K562 (cell line): ENCODE measurements around the gene LAMA5. TPM values are rescaled to one million over a fixed set of nuclear protein-coding genes. Genes with fewer than 3 reads are reported as not detected.

Experiments used
- ATAC-seq: fragments of 200-7000 bp; cut with Tn5 transposase; 3 replicates; pipeline ENCODE4 v1.9.1; 2020; ENCODE audit warnings: moderate library complexity
- BruUV-seq: library from RNA; stranded (reverse); fragments of 400-500 nt; replicated peaks from 2 replicates; lab custom pipeline; 2021; lab: Mats Ljungman, UMichigan
- CTCF ChIA-PET: fragments of 300-600 bp; formaldehyde crosslinking; extraction: SDS; loops from one replicate; lab custom pipeline; 2021; ENCODE audit warnings: low intra/inter-chr PET ratio; lab: Yijun Ruan, JAX
- POLR2A ChIA-PET: fragments of 300-600, 350-650 bp; sonication (Branson Sonifier 250); formaldehyde crosslinking; extraction: SDS; loops from one replicate; lab custom pipeline; 2021; ENCODE audit warnings: antibody characterized with exemption, inconsistent platforms; lab: Yijun Ruan, JAX
- DNase-seq, 4 experiments: peaks; one replicate each; pipeline versions ENCODE4 v3.0.0 to v3.0.0-alpha.2; 2011 to 2018; ENCODE audit warnings: low spot score in 3 of 4, mixed read lengths in 3 of 4; ENCODE audit errors: extremely low read depth in 1 of 4
- FAIRE-seq: peaks from 2 replicates; lab custom pipeline; 2011; peaks lifted over from hg19 to GRCh38; lab: Jason Lieb, UNC
- H2AFZ ChIP-seq: 2 replicates; pipeline ENCODE4 v1.6.0; 2011; ENCODE audit warnings: low read depth, low read length, control low read depth, inconsistent platforms
- H3K27ac ChIP-seq: fragments of 200-600 bp; 3 replicates; pipeline ENCODE4 v1.8.0; 2011; ENCODE audit warnings: low read depth, mild to moderate bottlenecking, control low read depth, inconsistent platforms, low read length, moderate library complexity, mixed read lengths; ENCODE audit errors: extremely low read depth
- H3K27me3 ChIP-seq, 2 experiments: fragments of 300-600 bp in 1 of 2; 2 replicates in 1 of 2; 3 replicates in 1 of 2; pipeline versions ENCODE4 v1.6.0 to v1.8.0; 2011; ENCODE audit warnings: inconsistent platforms in 2 of 2, low read length in 2 of 2, mild to moderate bottlenecking in 1 of 2, mixed read lengths in 1 of 2, moderate library complexity in 1 of 2; ENCODE audit not compliant: control insufficient read depth in 2 of 2, insufficient read depth in 2 of 2
- H3K36me3 ChIP-seq: fragments of 300-600 bp; 3 replicates; pipeline ENCODE4 v1.8.0; 2011; ENCODE audit warnings: mild to moderate bottlenecking, low read length, inconsistent platforms; ENCODE audit not compliant: control insufficient read depth, insufficient read depth
- H3K4me1 ChIP-seq, 2 experiments: fragments of 200-600 bp in 1 of 2; replicated peaks in 1 of 2; 2 replicates in 1 of 2; 3 replicates in 1 of 2; pipeline versions ENCODE4 v1.5.1 to v1.8.0; 2011; ENCODE audit warnings: inconsistent platforms in 2 of 2, low read length in 2 of 2, mild to moderate bottlenecking in 1 of 2, mixed read lengths in 1 of 2, moderate library complexity in 1 of 2; ENCODE audit not compliant: control insufficient read depth in 2 of 2, insufficient read depth in 2 of 2
- H3K4me2 ChIP-seq: 2 replicates; pipeline ENCODE4 v1.6.1; 2011; ENCODE audit warnings: low read length, control low read depth, inconsistent platforms, mixed read lengths; ENCODE audit not compliant: insufficient read depth
- H3K4me3 ChIP-seq: fragments of 200-600 bp; sonication (generic), shearing (Covaris generic); 2 replicates; pipeline ENCODE4 v1.5.1; 2016; ENCODE audit warnings: control low read depth, inconsistent platforms
- H3K79me2 ChIP-seq: fragments of 200-600 bp; 3 replicates; pipeline ENCODE4 v1.8.0; 2011; ENCODE audit warnings: low read length, inconsistent platforms; ENCODE audit not compliant: control insufficient read depth, insufficient read depth
- H3K9ac ChIP-seq, 2 experiments: 2 replicates each; pipeline versions ENCODE4 v1.6.0 to v1.6.1; 2011; ENCODE audit warnings: low read depth in 2 of 2, low read length in 2 of 2, control low read depth in 1 of 2, inconsistent platforms in 1 of 2, mild to moderate bottlenecking in 1 of 2, mixed read lengths in 1 of 2; ENCODE audit not compliant: insufficient read depth in 1 of 2
- H3K9me1 ChIP-seq: one replicate; pipeline ENCODE4 v1.6.0; 2011; ENCODE audit warnings: inconsistent platforms, mild to moderate bottlenecking, low read length, moderate library complexity; ENCODE audit not compliant: control insufficient read depth, insufficient read depth
- H3K9me3 ChIP-seq: replicated peaks from 2 replicates; pipeline ENCODE4 v1.5.1; 2011; ENCODE audit warnings: low read depth, low read length, inconsistent platforms; ENCODE audit not compliant: control insufficient read depth, insufficient read depth
- H4K20me1 ChIP-seq: replicated peaks from 2 replicates; pipeline ENCODE4 v1.6.1; 2011; ENCODE audit warnings: low read length, inconsistent platforms, mixed read lengths; ENCODE audit not compliant: control insufficient read depth, insufficient read depth
- ATF7 ChIP-seq: fragments of 450-650 bp; IDR thresholded peaks from 2 replicates; pipeline ENCODE4 v1.7.1; 2014; ENCODE audit warnings: mild to moderate bottlenecking, moderate library complexity
- CREB1 ChIP-seq, 2 experiments: sonication (generic) in 1 of 2; formaldehyde crosslinking in 1 of 2; IDR thresholded peaks; 2 replicates each; pipeline versions ENCODE4 v1.6.1 to v1.8.0; 2012 to 2022; ENCODE audit warnings: inconsistent platforms in 1 of 2, mild to moderate bottlenecking in 1 of 2, missing genetic modification reagents in 1 of 2, moderate library complexity in 1 of 2
- DNMT1 ChIP-seq: fragments of 450-650 bp; IDR thresholded peaks from 2 replicates; pipeline ENCODE4 v1.6.1; 2016; ENCODE audit warnings: antibody characterized with exemption, mild to moderate bottlenecking
- E2F6 ChIP-seq, 2 experiments: IDR thresholded peaks; 2 replicates each; pipeline ENCODE4 v1.6.1; 2011; ENCODE audit warnings: borderline replicate concordance in 1 of 2, control low read depth in 1 of 2, low read depth in 1 of 2, low read length in 1 of 2, mild to moderate bottlenecking in 1 of 2, mixed read lengths in 1 of 2, moderate library complexity in 1 of 2; ENCODE audit not compliant: insufficient read depth in 1 of 2, insufficient read length in 1 of 2, poor library complexity in 1 of 2, severe bottlenecking in 1 of 2; ENCODE audit errors: extremely low read depth in 1 of 2
- ELF4 ChIP-seq: fragments of 450-650 bp; formaldehyde crosslinking; IDR thresholded peaks from 2 replicates; pipeline ENCODE4 v1.4.0; 2022; ENCODE audit warnings: missing genetic modification characterization
- GTF2A2 ChIP-seq: IDR thresholded peaks from 2 replicates; pipeline ENCODE4 v1.6.1; 2016; ENCODE audit warnings: mild to moderate bottlenecking, missing genetic modification characterization, missing compliant biosample characterization
- IRF9 ChIP-seq: fragments of 450-650 bp; IDR thresholded peaks from 2 replicates; pipeline ENCODE4 v1.6.1; 2016; ENCODE audit warnings: missing biosample characterization, missing genetic modification characterization
- KDM5B ChIP-seq: fragments of 200-600 bp; sonication (generic); IDR thresholded peaks from 2 replicates; pipeline ENCODE4 v1.6.1; 2012; ENCODE audit warnings: low read depth, mild to moderate bottlenecking, moderate library complexity, low read length, control low read depth, inconsistent platforms; ENCODE audit not compliant: insufficient replicate concordance
- MTA3 ChIP-seq: fragments of 450-650 bp; formaldehyde crosslinking; IDR thresholded peaks from 2 replicates; pipeline ENCODE4 v1.6.1; 2017; ENCODE audit warnings: mild to moderate bottlenecking, borderline replicate concordance
- NELFE ChIP-seq: IDR thresholded peaks from 2 replicates; pipeline ENCODE4 v1.6.1; 2011; ENCODE audit warnings: mild to moderate bottlenecking; ENCODE audit not compliant: insufficient read depth, insufficient read length
- RBM39 ChIP-seq: fragments of 200-400 bp; formaldehyde crosslinking; optimal IDR thresholded peaks from 2 replicates; pipeline ENCODE3; 2018; ENCODE audit warnings: low read depth, low read length
- SPI1 ChIP-seq: IDR thresholded peaks from 2 replicates; pipeline ENCODE4 v1.6.1; 2011; ENCODE audit warnings: low read depth, low read length, control low read depth, borderline replicate concordance
- SREBF2 ChIP-seq: sonication (generic); formaldehyde crosslinking; IDR thresholded peaks from 2 replicates; pipeline ENCODE4 v1.4.0; 2020; ENCODE audit warnings: mild to moderate bottlenecking, missing genetic modification reagents
- STAG1 ChIP-seq: sonication (generic); formaldehyde crosslinking; IDR thresholded peaks from 2 replicates; pipeline ENCODE4 v1.5.0; 2020; ENCODE audit warnings: missing genetic modification reagents, borderline replicate concordance
- ZNF253 ChIP-seq: fragments of 250-450 bp; sonication (Bioruptor Pico); conservative IDR thresholded peaks from 2 replicates; pipeline ENCODE4 v1.6.1; 2021; ENCODE audit warnings: mild to moderate bottlenecking
- ZNF347 ChIP-seq: fragments of 450-650 bp; formaldehyde crosslinking; IDR thresholded peaks from 2 replicates; pipeline ENCODE4 v1.4.0; 2020; ENCODE audit warnings: low read depth, mild to moderate bottlenecking, moderate library complexity
- ZNF766 ChIP-seq: fragments of 200-800 bp; sonication (Bioruptor generic); conservative IDR thresholded peaks from 2 replicates; pipeline ENCODE4 v1.6.1; 2016; ENCODE audit warnings: missing genetic modification characterization, missing compliant biosample characterization
- WGBS: fragments of 100-300 bp; shearing (Covaris generic); methylation state at CpG from one replicate; pipeline ENCODE4 v1.1.6; 2016; ENCODE audit warnings: low coverage, mixed read lengths; ENCODE audit not compliant: insufficient coverage; ENCODE audit errors: missing lambda C conversion rate; 5-methylcytosine and 5-hydroxymethylcytosine counted together
- in situ Hi-C: fragments of 300-500 bp; cut with MboI; formaldehyde crosslinking; loops from 4 replicates; pipeline ENCODE4 v1.15.0; 2018; ENCODE audit warnings: inconsistent platforms, mixed read lengths
- intact Hi-C: fragments of 100-400 bp; cut with micrococcal nuclease; formaldehyde crosslinking; loops from 2 replicates; pipeline ENCODE4 v1.14.2; 2022
- polyA plus RNA-seq, 8 experiments: library from polyadenylated mRNA; depleted of rRNA in 4 of 8; stranded (reverse) in 5 of 8; unstranded in 3 of 8; fragments of >200 nt; fragmentation: Nextera tagmentation in 2 of 8; fragmentation: Illumina TruSeq in 1 of 8; extraction: Ambion mirVana in 2 of 8; extraction: Trizol in 1 of 8; gene quantifications; 2 replicates each; pipeline versions ENCODE4 v1.2.1 to v1.2.3, GENCODE V29; 2011 to 2014; ENCODE audit warnings: inconsistent platforms in 1 of 8, missing spikeins in 1 of 8
- total RNA-seq, 7 experiments: library from RNA; depleted of rRNA in 6 of 7; stranded (reverse); fragments of >200 nt in 6 of 7; fragmentation: Illumina TruSeq in 2 of 7; extraction: Trizol in 2 of 7; gene quantifications; 2 replicates each; pipeline versions ENCODE4 v1.2.1 to v1.2.3, GENCODE V29; 2011 to 2021; ENCODE audit warnings: low replicate concordance in 1 of 7

The LAMA5 gene
- total and polyA plus RNA-seq, 9 of the 15 experiments (the other 6 are each of a cell fraction or from before 2014, with no cell fraction given), result 0.31 to 101 (median 7.8) TPM

GRCh38 chr20:62367633-62368391 is 700 bp upstream of the LAMA5 start (continued):
- TF ChIP-seq ATF7, result no peak
- TF ChIP-seq NELFE, result no peak
- no peak for TF ChIP-seq GTF2A2 (tag)
- TF ChIP-seq E2F6 (IDR thresholded peaks at IDR 0.05; ENCODE audit: borderline replicate concordance in 1 of 2, extremely low read depth in 1 of 2, insufficient read depth in 1 of 2, insufficient read length in 1 of 2, low read depth in 1 of 2, low read length in 1 of 2, poor library complexity in 1 of 2, severe bottlenecking in 1 of 2), result peak; percentile 23 to 39

GRCh38 chr20:62366370-62367135 is 559 bp downstream of the LAMA5 start:
- peaks cover 10% of the 10 kb centered on the region; the same call in 1 of the 2 replicates for H4K20me1 ChIP-seq
- DNase-seq (peak; percentile 79 to 91 (median 86)), ATAC-seq (peak; percentile 64), FAIRE-seq (no peak)
- H3K4me3 ChIP-seq, result peak overlapping the region; percentile 78
- H3K79me2 ChIP-seq, result peaks cover 48% of the 10 kb centered on the region
- H3K9me3 ChIP-seq, result no peaks in the 10 kb centered on the region
- CTCF ChIA-PET, result no interaction called here
- peaks cover 4% of the 10 kb centered on the region for H3K9me1 ChIP-seq
- 3% methylated on average over 26 of the region's 72 CpGs for WGBS
- intact Hi-C loops (loop anchor here (5.0 kb wide), 1 partner anchor 64 kb away; the partner anchor contains the start of gene ADRM1), in situ Hi-C loops (loop anchor here (5.0 to 10.0 kb wide), 2 partner anchors 59 to 372 kb away; no protein-coding TSS in a partner anchor)
- peak overlapping the region; percentile 85 for H3K4me2 ChIP-seq
- H2AFZ ChIP-seq, result peak overlapping the region; percentile 57; the same call in 1 of the 2 replicates
- POLR2A ChIA-PET, result interaction anchor here (0.6 to 1.6 kb wide), 10 partner anchors 9 to 243 kb away, joined by 3 to 11 read pairs (median 4); partner anchors contain the start of gene RPS21
- H3K27me3 ChIP-seq, result no peaks in the 10 kb centered on the region
- H3K27ac ChIP-seq, result peak overlapping the region; percentile 69
- H3K4me1 ChIP-seq, result peaks cover 57 to 100% of the 10 kb centered on the region in 2 experiments
- BruUV-seq, result no TSS peak
- H3K36me3 ChIP-seq, result peaks cover 14% of the 10 kb centered on the region; the same call in 1 of the 3 replicates
- H3K9ac ChIP-seq, result peak overlapping the region; percentile 75 to 96
- TF ChIP-seq KDM5B (no peak), ZNF253 (CRISPR knock-in tag) (no peak), RBM39 (no peak), CREB1 (IDR thresholded peaks at IDR 0.05) (no peak), CREB1 (CRISPR knock-in tag; IDR thresholded peaks at IDR 0.05) (no peak), SPI1 (no peak), ZNF766 (CRISPR knock-in tag) (0 out of 2 replicates have a peak, but pooled peaks have one; percentile 43), IRF9 (tag) (no peak), STAG1 (CRISPR knock-in tag) (no peak), ZNF347 (CRISPR knock-in tag) (no peak), MTA3 (peak; percentile 16; the same call in 1 of the 2 replicates), ELF4 (CRISPR knock-in tag) (no peak), DNMT1 (no peak), SREBF2 (CRISPR knock-in tag) (no peak)
